ENCODE data around the gene SPOCK1. TPM values are rescaled to one million over a fixed set of nuclear protein-coding genes. Genes with fewer than 3 reads are reported as not detected.

SPOCK1 gene
- total RNA-seq, 1 experiment from 2014 or later, result 0.27 TPM

DNA sequence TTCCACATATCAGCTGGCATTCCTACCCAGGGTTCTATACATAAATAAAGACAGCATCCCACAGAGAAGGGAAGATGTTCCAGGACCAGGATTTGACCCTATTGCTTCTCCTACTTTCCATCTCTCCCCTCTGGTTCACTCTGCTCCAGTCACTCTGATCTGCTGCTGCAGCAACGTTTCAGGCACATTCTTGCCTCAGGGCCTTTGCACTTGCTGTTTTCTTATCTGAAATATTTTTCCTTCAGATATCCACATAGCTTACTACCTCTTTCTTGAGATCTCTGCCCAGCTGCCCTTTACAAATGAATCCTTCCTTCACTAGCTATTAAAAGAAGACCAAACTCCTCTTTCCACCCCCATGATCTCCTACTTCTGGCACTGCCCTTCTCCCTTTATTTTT is 204.5 kb downstream of the SPOCK1 start:
- POLR2A ChIA-PET, result no interaction called here
- BruUV-seq (replicated peaks), result no TSS peak

DNA sequence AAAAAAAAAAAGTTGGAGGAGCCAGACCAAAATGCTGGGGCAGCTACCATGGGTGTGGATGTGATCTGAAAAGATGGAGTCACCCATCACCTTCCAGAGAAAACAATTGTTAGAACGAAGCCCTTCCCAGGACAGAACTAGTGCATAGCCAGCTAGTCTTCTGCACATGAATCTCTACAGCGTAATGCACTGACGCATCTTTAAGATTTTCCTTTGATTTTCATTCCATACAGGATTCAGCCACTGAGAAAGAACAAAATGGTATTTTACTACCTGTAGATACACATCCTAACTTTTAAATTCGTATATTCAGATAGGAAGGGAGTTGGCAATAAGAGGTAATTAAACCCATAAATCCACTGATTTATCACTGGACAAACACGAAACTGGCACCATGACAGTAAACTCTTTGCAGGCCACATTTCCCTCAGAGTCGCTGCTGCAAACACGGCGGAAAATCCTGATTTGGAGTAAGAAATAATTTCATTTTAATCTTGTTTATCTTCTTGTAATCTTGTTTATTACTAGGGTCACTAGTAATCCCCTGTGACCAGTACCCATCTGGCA is 206.6 kb downstream of the SPOCK1 start:
- CTCF ChIA-PET, result no interaction called here
- POLR2A ChIA-PET, result no interaction called here
- intact Hi-C loops (cut with micrococcal nuclease), result no loop called here
- RAD21 ChIA-PET (ENCODE audit: low non-redundant PET in 1 of 2, low total read pairs in 2 of 2, uncharacterized antibody in 2 of 2, unreplicated experiment in 2 of 2), result interaction anchor here in 1 of 2 experiments (0.6 kb wide), 1 partner anchor 384 kb away, joined by 3 read pairs; no protein-coding TSS in a partner anchor
- Histone ChIP-seq H3K9me3 (ENCODE audit: control insufficient read depth in 1 of 2, insufficient read depth in 1 of 2, low read depth in 1 of 2, low read length in 2 of 2) (no peaks in the 10 kb centered on the region), H3K36me3 (ENCODE audit: control insufficient read depth in 1 of 2, insufficient read depth in 2 of 2, low read length in 2 of 2) (no peaks in the 10 kb centered on the region), H3K9me2 (ENCODE audit: insufficient read depth) (no peaks in the 10 kb centered on the region), H2AFZ (ENCODE audit: low read depth, low read length, poor library complexity, severe bottlenecking) (no peak overlapping the region), H3K4me3 (replicated peaks in 1 of 2; ENCODE audit: low read depth in 1 of 2, low read length in 2 of 2) (no peak overlapping the region), H3K9ac (ENCODE audit: low read length) (no peak overlapping the region), H3K79me2 (ENCODE audit: insufficient read depth, low read length) (no peaks in the 10 kb centered on the region), H3K4me1 (ENCODE audit: control insufficient read depth in 1 of 2, insufficient read depth in 2 of 2, low read length in 2 of 2) (no peaks in the 10 kb centered on the region), H3K4me2 (ENCODE audit: low read length) (no peak overlapping the region), H4K20me1 (ENCODE audit: insufficient read depth) (no peaks in the 10 kb centered on the region), H3K27ac (ENCODE audit: low read depth, low read length) (no peak overlapping the region), H3K27me3 (ENCODE audit: insufficient read depth, low read length) (peaks cover 36% of the 10 kb centered on the region)
- no peak for DNase-seq (ENCODE audit: low read depth, low spot score)
- no peak for ATAC-seq
- BruUV-seq (replicated peaks), result no TSS peak
- no peak for TF ChIP-seq RAD21 (IDR thresholded peaks at IDR 0.05; ENCODE audit: low read depth)
- no peak for TF ChIP-seq SP1 (IDR thresholded peaks at IDR 0.05; ENCODE audit: low read depth)
- TF ChIP-seq CEBPB (IDR thresholded peaks at IDR 0.05; ENCODE audit: low read depth), result no peak
- TF ChIP-seq SRF (IDR thresholded peaks at IDR 0.05; ENCODE audit: low read depth), result no peak
- no peak for TF ChIP-seq YY1 (IDR thresholded peaks at IDR 0.05; ENCODE audit: extremely low read depth, insufficient replicate concordance, low read depth, low read length)
- no peak for TF ChIP-seq TCF7L2 (IDR thresholded peaks at IDR 0.05; ENCODE audit: borderline replicate concordance, extremely low read depth, insufficient read depth, insufficient read length)
- TF ChIP-seq POLR2A (IDR thresholded peaks at IDR 0.05; ENCODE audit: borderline replicate concordance, extremely low read depth, insufficient read depth, insufficient read length), result no peak
- TF ChIP-seq, protein P1, sequence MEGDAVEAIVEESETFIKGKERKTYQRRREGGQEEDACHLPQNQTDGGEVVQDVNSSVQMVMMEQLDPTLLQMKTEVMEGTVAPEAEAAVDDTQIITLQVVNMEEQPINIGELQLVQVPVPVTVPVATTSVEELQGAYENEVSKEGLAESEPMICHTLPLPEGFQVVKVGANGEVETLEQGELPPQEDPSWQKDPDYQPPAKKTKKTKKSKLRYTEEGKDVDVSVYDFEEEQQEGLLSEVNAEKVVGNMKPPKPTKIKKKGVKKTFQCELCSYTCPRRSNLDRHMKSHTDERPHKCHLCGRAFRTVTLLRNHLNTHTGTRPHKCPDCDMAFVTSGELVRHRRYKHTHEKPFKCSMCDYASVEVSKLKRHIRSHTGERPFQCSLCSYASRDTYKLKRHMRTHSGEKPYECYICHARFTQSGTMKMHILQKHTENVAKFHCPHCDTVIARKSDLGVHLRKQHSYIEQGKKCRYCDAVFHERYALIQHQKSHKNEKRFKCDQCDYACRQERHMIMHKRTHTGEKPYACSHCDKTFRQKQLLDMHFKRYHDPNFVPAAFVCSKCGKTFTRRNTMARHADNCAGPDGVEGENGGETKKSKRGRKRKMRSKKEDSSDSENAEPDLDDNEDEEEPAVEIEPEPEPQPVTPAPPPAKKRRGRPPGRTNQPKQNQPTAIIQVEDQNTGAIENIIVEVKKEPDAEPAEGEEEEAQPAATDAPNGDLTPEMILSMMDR (IDR thresholded peaks at IDR 0.05 in 2 of 3, conservative IDR thresholded peaks at IDR 0.05 in 1 of 3; ENCODE audit: borderline replicate concordance in 1 of 3, insufficient read depth in 1 of 3, low read depth in 2 of 3, low read length in 2 of 3), result no peak
- TF ChIP-seq, protein P2, sequence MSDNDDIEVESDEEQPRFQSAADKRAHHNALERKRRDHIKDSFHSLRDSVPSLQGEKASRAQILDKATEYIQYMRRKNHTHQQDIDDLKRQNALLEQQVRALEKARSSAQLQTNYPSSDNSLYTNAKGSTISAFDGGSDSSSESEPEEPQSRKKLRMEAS (IDR thresholded peaks at IDR 0.05), result no peak
- no peak for TF ChIP-seq CBX3 (IDR thresholded peaks at IDR 0.05; ENCODE audit: low read depth)
- no peak for TF ChIP-seq POLR2AphosphoS5 (IDR thresholded peaks at IDR 0.05; ENCODE audit: low read depth, low read length)
- TF ChIP-seq ZNF274 (IDR thresholded peaks at IDR 0.05; ENCODE audit: low read depth, low read length), result no peak
- no peak for TF ChIP-seq ELF1 (IDR thresholded peaks at IDR 0.05; ENCODE audit: borderline replicate concordance, low read depth)
- TF ChIP-seq, protein P3, sequence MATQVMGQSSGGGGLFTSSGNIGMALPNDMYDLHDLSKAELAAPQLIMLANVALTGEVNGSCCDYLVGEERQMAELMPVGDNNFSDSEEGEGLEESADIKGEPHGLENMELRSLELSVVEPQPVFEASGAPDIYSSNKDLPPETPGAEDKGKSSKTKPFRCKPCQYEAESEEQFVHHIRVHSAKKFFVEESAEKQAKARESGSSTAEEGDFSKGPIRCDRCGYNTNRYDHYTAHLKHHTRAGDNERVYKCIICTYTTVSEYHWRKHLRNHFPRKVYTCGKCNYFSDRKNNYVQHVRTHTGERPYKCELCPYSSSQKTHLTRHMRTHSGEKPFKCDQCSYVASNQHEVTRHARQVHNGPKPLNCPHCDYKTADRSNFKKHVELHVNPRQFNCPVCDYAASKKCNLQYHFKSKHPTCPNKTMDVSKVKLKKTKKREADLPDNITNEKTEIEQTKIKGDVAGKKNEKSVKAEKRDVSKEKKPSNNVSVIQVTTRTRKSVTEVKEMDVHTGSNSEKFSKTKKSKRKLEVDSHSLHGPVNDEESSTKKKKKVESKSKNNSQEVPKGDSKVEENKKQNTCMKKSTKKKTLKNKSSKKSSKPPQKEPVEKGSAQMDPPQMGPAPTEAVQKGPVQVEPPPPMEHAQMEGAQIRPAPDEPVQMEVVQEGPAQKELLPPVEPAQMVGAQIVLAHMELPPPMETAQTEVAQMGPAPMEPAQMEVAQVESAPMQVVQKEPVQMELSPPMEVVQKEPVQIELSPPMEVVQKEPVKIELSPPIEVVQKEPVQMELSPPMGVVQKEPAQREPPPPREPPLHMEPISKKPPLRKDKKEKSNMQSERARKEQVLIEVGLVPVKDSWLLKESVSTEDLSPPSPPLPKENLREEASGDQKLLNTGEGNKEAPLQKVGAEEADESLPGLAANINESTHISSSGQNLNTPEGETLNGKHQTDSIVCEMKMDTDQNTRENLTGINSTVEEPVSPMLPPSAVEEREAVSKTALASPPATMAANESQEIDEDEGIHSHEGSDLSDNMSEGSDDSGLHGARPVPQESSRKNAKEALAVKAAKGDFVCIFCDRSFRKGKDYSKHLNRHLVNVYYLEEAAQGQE (IDR thresholded peaks at IDR 0.05; ENCODE audit: low read depth), result no peak
- TF ChIP-seq SIN3A (IDR thresholded peaks at IDR 0.05; ENCODE audit: low read depth), result no peak
- TF ChIP-seq EGR1 (IDR thresholded peaks at IDR 0.05; ENCODE audit: low read depth), result no peak

More for the DNA sequence above, 204.5 kb downstream of the SPOCK1 start:
- H3K4me2 ChIP-seq (ENCODE audit: low read length), result no peak overlapping the region
- H3K36me3 ChIP-seq (ENCODE audit: control insufficient read depth in 1 of 2, insufficient read depth in 2 of 2, low read length in 2 of 2), result no peaks in the 10 kb centered on the region
- no peaks in the 10 kb centered on the region for H3K4me1 ChIP-seq (ENCODE audit: control insufficient read depth in 1 of 2, insufficient read depth in 2 of 2, low read length in 2 of 2)
- intact Hi-C loops (cut with micrococcal nuclease), result no loop called here
- H2AFZ ChIP-seq (ENCODE audit: low read depth, low read length, poor library complexity, severe bottlenecking), result no peak overlapping the region
- no peaks in the 10 kb centered on the region for H3K9me2 ChIP-seq (ENCODE audit: insufficient read depth)
- peaks cover 33% of the 10 kb centered on the region for H3K27me3 ChIP-seq (ENCODE audit: insufficient read depth, low read length)
- H3K9ac ChIP-seq (ENCODE audit: low read length), result no peak overlapping the region
- H3K79me2 ChIP-seq (ENCODE audit: insufficient read depth, low read length), result no peaks in the 10 kb centered on the region
- TF ChIP-seq CBX3 (IDR thresholded peaks at IDR 0.05; ENCODE audit: low read depth) (no peak), ZFX (IDR thresholded peaks at IDR 0.05) (no peak)
- no peak overlapping the region for H3K27ac ChIP-seq (ENCODE audit: low read depth, low read length)
- H3K4me3 ChIP-seq (replicated peaks in 1 of 2; ENCODE audit: low read depth in 1 of 2, low read length in 2 of 2), result no peak overlapping the region
- no peaks in the 10 kb centered on the region for H4K20me1 ChIP-seq (ENCODE audit: insufficient read depth)
- ChIA-PET RAD21 (ENCODE audit: low non-redundant PET in 1 of 2, low total read pairs in 2 of 2, uncharacterized antibody in 2 of 2, unreplicated experiment in 2 of 2) (no interaction called here), CTCF (no interaction called here)
- ATAC-seq, result no peak
- H3K9me3 ChIP-seq (ENCODE audit: control insufficient read depth in 1 of 2, insufficient read depth in 1 of 2, low read depth in 1 of 2, low read length in 2 of 2), result no peaks in the 10 kb centered on the region
- no peak for DNase-seq (ENCODE audit: low read depth, low spot score)

All from HCT116 (cell line).